HEK293 (cell line): ENCODE results near the gene DDIT4.

Source experiments
- EGR2 ChIP-seq: fragments of 450-650 bp; formaldehyde crosslinking; IDR thresholded peaks from 2 replicates; pipeline ENCODE4 v1.5.1; 2016; ENCODE audit warnings: low read depth, missing biosample characterization, missing genetic modification characterization
- GLIS1 ChIP-seq: fragments of 450-650 bp; formaldehyde crosslinking; IDR thresholded peaks from 2 replicates; pipeline ENCODE4 v1.5.1; 2016; ENCODE audit warnings: missing biosample characterization, missing genetic modification characterization
- KLF8 ChIP-seq: fragments of 450-650 bp; formaldehyde crosslinking; IDR thresholded peaks from 2 replicates; pipeline ENCODE4 v1.5.1; 2016; ENCODE audit warnings: missing biosample characterization, missing genetic modification characterization
- SALL2 ChIP-seq: fragments of 450-650 bp; formaldehyde crosslinking; IDR thresholded peaks from 2 replicates; pipeline ENCODE4 v1.5.0; 2017; ENCODE audit warnings: missing biosample characterization, mild to moderate bottlenecking, missing genetic modification characterization, borderline replicate concordance
- SP3 ChIP-seq: fragments of 450-650 bp; formaldehyde crosslinking; IDR thresholded peaks from 2 replicates; pipeline ENCODE4 v1.5.1; 2016; ENCODE audit warnings: missing biosample characterization, missing genetic modification characterization
- YY1 ChIP-seq: fragments of 450-650 bp; formaldehyde crosslinking; IDR thresholded peaks from 2 replicates; pipeline ENCODE4 v1.5.1; 2018; ENCODE audit warnings: missing biosample characterization, missing genetic modification characterization
- ZBTB7A ChIP-seq: fragments of 450-650 bp; formaldehyde crosslinking; IDR thresholded peaks from 2 replicates; pipeline ENCODE4 v1.5.1; 2016; ENCODE audit warnings: low read depth, missing biosample characterization, missing genetic modification characterization
- ZBTB8A ChIP-seq: fragments of 450-650 bp; formaldehyde crosslinking; IDR thresholded peaks from 2 replicates; pipeline ENCODE4 v1.5.1; 2016; ENCODE audit warnings: missing biosample characterization, missing genetic modification characterization
- ZFHX2 ChIP-seq: fragments of 450-650 bp; formaldehyde crosslinking; conservative IDR thresholded peaks from 2 replicates; pipeline ENCODE4 v1.5.1; 2016; ENCODE audit warnings: missing biosample characterization, missing genetic modification characterization
- ZFP3 ChIP-seq: fragments of 450-650 bp; formaldehyde crosslinking; IDR thresholded peaks from 2 replicates; pipeline ENCODE4 v1.5.1; 2016; ENCODE audit warnings: low read depth, missing biosample characterization, missing genetic modification characterization
- ZFP37 ChIP-seq: fragments of 450-650 bp; formaldehyde crosslinking; IDR thresholded peaks from 2 replicates; pipeline ENCODE4 v1.5.1; 2016; ENCODE audit warnings: missing biosample characterization, missing genetic modification characterization
- ZFP41 ChIP-seq: fragments of 450-650 bp; formaldehyde crosslinking; IDR thresholded peaks from 2 replicates; pipeline ENCODE4 v1.5.1; 2016; ENCODE audit warnings: missing biosample characterization, missing genetic modification characterization, borderline replicate concordance
- ZNF133 ChIP-seq: fragments of 450-650 bp; formaldehyde crosslinking; IDR thresholded peaks from 2 replicates; pipeline ENCODE4 v1.5.1; 2016; ENCODE audit warnings: missing biosample characterization, missing genetic modification characterization
- ZNF140 ChIP-seq: fragments of 450-650 bp; formaldehyde crosslinking; IDR thresholded peaks from 2 replicates; pipeline ENCODE4 v1.5.1; 2016; ENCODE audit warnings: missing biosample characterization, missing genetic modification characterization
- ZNF157 ChIP-seq: fragments of 450-650 bp; formaldehyde crosslinking; IDR thresholded peaks from 2 replicates; pipeline ENCODE4 v1.5.1; 2016; ENCODE audit warnings: missing biosample characterization, missing genetic modification characterization
- ZNF391 ChIP-seq: fragments of 450-650 bp; formaldehyde crosslinking; IDR thresholded peaks from 2 replicates; pipeline ENCODE4 v1.5.1; 2016; ENCODE audit warnings: low read depth, missing biosample characterization, missing genetic modification characterization, borderline replicate concordance
- ZNF404 ChIP-seq: fragments of 450-650 bp; formaldehyde crosslinking; IDR thresholded peaks from 2 replicates; pipeline ENCODE4 v1.5.1; 2017; ENCODE audit warnings: missing biosample characterization, missing genetic modification characterization
- ZNF530 ChIP-seq: fragments of 450-650 bp; formaldehyde crosslinking; IDR thresholded peaks from 2 replicates; pipeline ENCODE4 v1.5.1; 2016; ENCODE audit warnings: low read depth, missing biosample characterization, missing genetic modification characterization
- ZNF600 ChIP-seq: fragments of 450-650 bp; formaldehyde crosslinking; IDR thresholded peaks from 2 replicates; pipeline ENCODE4 v1.5.1; 2016; ENCODE audit warnings: missing biosample characterization, missing genetic modification characterization
- ZNF629 ChIP-seq: fragments of 450-650 bp; formaldehyde crosslinking; IDR thresholded peaks from 2 replicates; pipeline ENCODE4 v1.5.1; 2017; ENCODE audit warnings: missing biosample characterization, missing genetic modification characterization
- ZNF660 ChIP-seq: fragments of 450-650 bp; IDR thresholded peaks from 2 replicates; pipeline ENCODE4 v1.5.1; 2018; ENCODE audit warnings: missing biosample characterization, mild to moderate bottlenecking, missing genetic modification characterization
- ZNF707 ChIP-seq: fragments of 450-650 bp; formaldehyde crosslinking; IDR thresholded peaks from 2 replicates; pipeline ENCODE4 v1.5.1; 2016; ENCODE audit warnings: missing biosample characterization, missing genetic modification characterization
- ZNF792 ChIP-seq: fragments of 450-650 bp; formaldehyde crosslinking; IDR thresholded peaks from 2 replicates; pipeline ENCODE4 v1.5.1; 2016; ENCODE audit warnings: missing biosample characterization, missing genetic modification characterization
- TF ChIP-seq, protein P1 (sequence below): fragments of 450-650 bp; formaldehyde crosslinking; IDR thresholded peaks from 2 replicates; pipeline ENCODE4 v1.5.1; 2016; ENCODE audit warnings: missing biosample characterization, missing genetic modification characterization
- TF ChIP-seq, protein P2 (sequence below): fragments of 450-650 bp; formaldehyde crosslinking; IDR thresholded peaks from 2 replicates; pipeline ENCODE4 v1.5.1; 2016; ENCODE audit warnings: missing biosample characterization, missing genetic modification characterization, low read depth
- TF ChIP-seq, protein P3 (sequence below): fragments of 450-650 bp; formaldehyde crosslinking; IDR thresholded peaks from 2 replicates; pipeline ENCODE4 v1.5.1; 2016; ENCODE audit warnings: missing biosample characterization, missing genetic modification characterization
- TF ChIP-seq, protein P4 (sequence below): fragments of 450-650 bp; formaldehyde crosslinking; IDR thresholded peaks from 2 replicates; pipeline ENCODE4 v1.5.1; 2016; ENCODE audit warnings: missing biosample characterization, missing genetic modification characterization
- TF ChIP-seq, protein P5 (sequence below): fragments of 450-650 bp; formaldehyde crosslinking; IDR thresholded peaks from 2 replicates; pipeline ENCODE4 v1.5.1; 2017; ENCODE audit warnings: missing biosample characterization, missing genetic modification characterization

Gene DDIT4

DNA sequence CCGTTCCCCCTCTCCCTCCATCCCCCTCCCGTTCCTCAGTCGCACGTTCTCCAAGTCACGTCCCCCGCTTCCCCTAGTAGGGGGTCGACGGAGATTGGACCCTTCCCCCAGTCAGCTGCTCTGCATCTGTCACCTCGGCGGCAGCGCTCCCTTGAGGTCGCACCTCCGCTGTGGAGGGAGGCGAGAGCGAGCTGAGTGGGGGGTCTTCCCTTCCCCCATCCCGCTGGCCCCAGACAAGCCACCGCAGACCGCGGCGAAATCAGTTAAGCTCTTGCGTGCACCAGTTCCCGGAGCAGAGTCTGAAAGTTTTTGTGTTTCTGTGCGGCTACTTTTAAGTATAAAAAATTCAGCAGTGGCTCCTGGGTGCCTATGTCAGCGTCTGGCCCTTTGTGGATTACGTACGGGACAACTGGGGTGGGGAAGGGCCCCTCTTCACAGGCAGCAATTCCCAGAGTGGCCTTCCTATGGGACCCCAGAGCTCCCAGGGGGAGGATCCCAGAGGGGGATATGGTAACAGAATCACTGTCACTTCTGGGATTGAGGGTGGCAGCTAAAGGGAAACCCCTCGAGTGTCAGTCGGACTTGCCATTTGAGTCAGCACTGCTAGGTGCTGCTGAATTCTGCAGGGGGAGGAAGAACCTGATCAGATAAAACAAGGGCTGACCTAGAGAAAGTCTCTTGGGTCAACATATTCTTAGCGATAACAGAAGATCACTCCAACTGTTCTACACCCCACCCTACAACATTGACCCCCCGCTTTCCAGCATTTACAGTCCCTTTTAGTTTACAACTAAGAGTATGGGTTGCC, 12.5 kb upstream of the DDIT4 start (continued):
- peak; percentile 42; the same call in 1 of the 2 replicates for TF ChIP-seq KLF8 (tag by site-specific recombination)
- TF ChIP-seq ZNF157, result no peak
- no peak for TF ChIP-seq ZNF707 (tag by site-specific recombination)
- TF ChIP-seq ZBTB7A, result peak; percentile 68; the same call in 1 of the 2 replicates
- no peak for TF ChIP-seq ZNF404 (tag by site-specific recombination)
- no peak for TF ChIP-seq ZNF133 (tag by site-specific recombination)
- TF ChIP-seq EGR2 (tag by site-specific recombination), result no peak; the same call in 1 of the 2 replicates
- TF ChIP-seq, protein P1, sequence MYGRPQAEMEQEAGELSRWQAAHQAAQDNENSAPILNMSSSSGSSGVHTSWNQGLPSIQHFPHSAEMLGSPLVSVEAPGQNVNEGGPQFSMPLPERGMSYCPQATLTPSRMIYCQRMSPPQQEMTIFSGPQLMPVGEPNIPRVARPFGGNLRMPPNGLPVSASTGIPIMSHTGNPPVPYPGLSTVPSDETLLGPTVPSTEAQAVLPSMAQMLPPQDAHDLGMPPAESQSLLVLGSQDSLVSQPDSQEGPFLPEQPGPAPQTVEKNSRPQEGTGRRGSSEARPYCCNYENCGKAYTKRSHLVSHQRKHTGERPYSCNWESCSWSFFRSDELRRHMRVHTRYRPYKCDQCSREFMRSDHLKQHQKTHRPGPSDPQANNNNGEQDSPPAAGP (tag by site-specific recombination), result no peak
- TF ChIP-seq, protein P2, sequence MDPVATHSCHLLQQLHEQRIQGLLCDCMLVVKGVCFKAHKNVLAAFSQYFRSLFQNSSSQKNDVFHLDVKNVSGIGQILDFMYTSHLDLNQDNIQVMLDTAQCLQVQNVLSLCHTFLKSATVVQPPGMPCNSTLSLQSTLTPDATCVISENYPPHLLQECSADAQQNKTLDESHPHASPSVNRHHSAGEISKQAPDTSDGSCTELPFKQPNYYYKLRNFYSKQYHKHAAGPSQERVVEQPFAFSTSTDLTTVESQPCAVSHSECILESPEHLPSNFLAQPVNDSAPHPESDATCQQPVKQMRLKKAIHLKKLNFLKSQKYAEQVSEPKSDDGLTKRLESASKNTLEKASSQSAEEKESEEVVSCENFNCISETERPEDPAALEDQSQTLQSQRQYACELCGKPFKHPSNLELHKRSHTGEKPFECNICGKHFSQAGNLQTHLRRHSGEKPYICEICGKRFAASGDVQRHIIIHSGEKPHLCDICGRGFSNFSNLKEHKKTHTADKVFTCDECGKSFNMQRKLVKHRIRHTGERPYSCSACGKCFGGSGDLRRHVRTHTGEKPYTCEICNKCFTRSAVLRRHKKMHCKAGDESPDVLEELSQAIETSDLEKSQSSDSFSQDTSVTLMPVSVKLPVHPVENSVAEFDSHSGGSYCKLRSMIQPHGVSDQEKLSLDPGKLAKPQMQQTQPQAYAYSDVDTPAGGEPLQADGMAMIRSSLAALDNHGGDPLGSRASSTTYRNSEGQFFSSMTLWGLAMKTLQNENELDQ (tag by site-specific recombination), result no peak
- peak; percentile 57 for TF ChIP-seq ZFHX2 (tag by site-specific recombination)
- TF ChIP-seq YY1 (tag by site-specific recombination), result no peak
- peak; percentile 64 for TF ChIP-seq SP3 (tag by site-specific recombination)
- no peak; the same call in 1 of the 2 replicates for TF ChIP-seq ZNF391 (tag by site-specific recombination)
- no peak for TF ChIP-seq ZNF530 (tag by site-specific recombination)
- TF ChIP-seq ZNF140 (tag by site-specific recombination), result no peak
- no peak for TF ChIP-seq ZNF792
- TF ChIP-seq ZFP41 (tag by site-specific recombination), result no peak
- TF ChIP-seq, protein P3, sequence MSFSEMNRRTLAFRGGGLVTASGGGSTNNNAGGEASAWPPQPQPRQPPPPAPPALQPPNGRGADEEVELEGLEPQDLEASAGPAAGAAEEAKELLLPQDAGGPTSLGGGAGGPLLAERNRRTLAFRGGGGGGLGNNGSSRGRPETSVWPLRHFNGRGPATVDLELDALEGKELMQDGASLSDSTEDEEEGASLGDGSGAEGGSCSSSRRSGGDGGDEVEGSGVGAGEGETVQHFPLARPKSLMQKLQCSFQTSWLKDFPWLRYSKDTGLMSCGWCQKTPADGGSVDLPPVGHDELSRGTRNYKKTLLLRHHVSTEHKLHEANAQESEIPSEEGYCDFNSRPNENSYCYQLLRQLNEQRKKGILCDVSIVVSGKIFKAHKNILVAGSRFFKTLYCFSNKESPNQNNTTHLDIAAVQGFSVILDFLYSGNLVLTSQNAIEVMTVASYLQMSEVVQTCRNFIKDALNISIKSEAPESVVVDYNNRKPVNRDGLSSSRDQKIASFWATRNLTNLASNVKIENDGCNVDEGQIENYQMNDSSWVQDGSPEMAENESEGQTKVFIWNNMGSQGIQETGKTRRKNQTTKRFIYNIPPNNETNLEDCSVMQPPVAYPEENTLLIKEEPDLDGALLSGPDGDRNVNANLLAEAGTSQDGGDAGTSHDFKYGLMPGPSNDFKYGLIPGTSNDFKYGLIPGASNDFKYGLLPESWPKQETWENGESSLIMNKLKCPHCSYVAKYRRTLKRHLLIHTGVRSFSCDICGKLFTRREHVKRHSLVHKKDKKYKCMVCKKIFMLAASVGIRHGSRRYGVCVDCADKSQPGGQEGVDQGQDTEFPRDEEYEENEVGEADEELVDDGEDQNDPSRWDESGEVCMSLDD (tag by site-specific recombination), result peak; percentile 70; the same call in 1 of the 2 replicates
- TF ChIP-seq GLIS1, result peak; percentile 99
- TF ChIP-seq, protein P4, sequence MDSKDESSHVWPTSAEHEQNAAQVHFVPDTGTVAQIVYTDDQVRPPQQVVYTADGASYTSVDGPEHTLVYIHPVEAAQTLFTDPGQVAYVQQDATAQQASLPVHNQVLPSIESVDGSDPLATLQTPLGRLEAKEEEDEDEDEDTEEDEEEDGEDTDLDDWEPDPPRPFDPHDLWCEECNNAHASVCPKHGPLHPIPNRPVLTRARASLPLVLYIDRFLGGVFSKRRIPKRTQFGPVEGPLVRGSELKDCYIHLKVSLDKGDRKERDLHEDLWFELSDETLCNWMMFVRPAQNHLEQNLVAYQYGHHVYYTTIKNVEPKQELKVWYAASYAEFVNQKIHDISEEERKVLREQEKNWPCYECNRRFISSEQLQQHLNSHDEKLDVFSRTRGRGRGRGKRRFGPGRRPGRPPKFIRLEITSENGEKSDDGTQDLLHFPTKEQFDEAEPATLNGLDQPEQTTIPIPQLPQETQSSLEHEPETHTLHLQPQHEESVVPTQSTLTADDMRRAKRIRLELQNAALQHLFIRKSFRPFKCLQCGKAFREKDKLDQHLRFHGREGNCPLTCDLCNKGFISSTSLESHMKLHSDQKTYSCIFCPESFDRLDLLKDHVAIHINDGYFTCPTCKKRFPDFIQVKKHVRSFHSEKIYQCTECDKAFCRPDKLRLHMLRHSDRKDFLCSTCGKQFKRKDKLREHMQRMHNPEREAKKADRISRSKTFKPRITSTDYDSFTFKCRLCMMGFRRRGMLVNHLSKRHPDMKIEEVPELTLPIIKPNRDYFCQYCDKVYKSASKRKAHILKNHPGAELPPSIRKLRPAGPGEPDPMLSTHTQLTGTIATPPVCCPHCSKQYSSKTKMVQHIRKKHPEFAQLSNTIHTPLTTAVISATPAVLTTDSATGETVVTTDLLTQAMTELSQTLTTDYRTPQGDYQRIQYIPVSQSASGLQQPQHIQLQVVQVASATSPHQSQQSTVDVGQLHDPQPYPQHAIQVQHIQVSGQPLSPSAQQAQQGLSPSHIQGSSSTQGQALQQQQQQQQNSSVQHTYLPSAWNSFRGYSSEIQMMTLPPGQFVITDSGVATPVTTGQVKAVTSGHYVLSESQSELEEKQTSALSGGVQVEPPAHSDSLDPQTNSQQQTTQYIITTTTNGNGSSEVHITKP (tag by site-specific recombination), result peak; percentile 96
- no peak for TF ChIP-seq ZBTB8A (tag by site-specific recombination)
- TF ChIP-seq ZNF600 (tag by site-specific recombination), result no peak
- no peak for TF ChIP-seq ZFP37 (tag by site-specific recombination)
- no peak for TF ChIP-seq ZNF660
- TF ChIP-seq SALL2 (tag by site-specific recombination), result no peak
- TF ChIP-seq ZNF629 (tag by site-specific recombination), result no peak
- 0 out of 2 replicates have a peak, but pooled peaks have one; percentile 5 for TF ChIP-seq ZFP3
- TF ChIP-seq, protein P5, sequence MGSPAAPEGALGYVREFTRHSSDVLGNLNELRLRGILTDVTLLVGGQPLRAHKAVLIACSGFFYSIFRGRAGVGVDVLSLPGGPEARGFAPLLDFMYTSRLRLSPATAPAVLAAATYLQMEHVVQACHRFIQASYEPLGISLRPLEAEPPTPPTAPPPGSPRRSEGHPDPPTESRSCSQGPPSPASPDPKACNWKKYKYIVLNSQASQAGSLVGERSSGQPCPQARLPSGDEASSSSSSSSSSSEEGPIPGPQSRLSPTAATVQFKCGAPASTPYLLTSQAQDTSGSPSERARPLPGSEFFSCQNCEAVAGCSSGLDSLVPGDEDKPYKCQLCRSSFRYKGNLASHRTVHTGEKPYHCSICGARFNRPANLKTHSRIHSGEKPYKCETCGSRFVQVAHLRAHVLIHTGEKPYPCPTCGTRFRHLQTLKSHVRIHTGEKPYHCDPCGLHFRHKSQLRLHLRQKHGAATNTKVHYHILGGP (tag by site-specific recombination), result no peak
